Measurements from ENCODE around the gene MESP2. TPM values are rescaled to one million over a fixed set of nuclear protein-coding genes. Genes with fewer than 3 reads are reported as not detected.

Gene MESP2
- total RNA-seq, 1 experiment from 2014 or later, result 0.28 TPM

GRCh38 chr15:89820666-89821611 lies 44.8 kb downstream of the MESP2 start:
- Histone ChIP-seq H3K79me1 (ENCODE audit: insufficient read depth, low read depth, low read length, poor library complexity, severe bottlenecking) (no peaks in the 10 kb centered on the region), H2BK12ac (ENCODE audit: insufficient read length, low read depth, low read length) (no peak overlapping the region), H3K4me2 (ENCODE audit: insufficient read depth, insufficient read length, low read length) (no peak overlapping the region), H3K14ac (ENCODE audit: insufficient read depth, low read length) (no peak overlapping the region), H3T11ph (ENCODE audit: low read length) (no peak overlapping the region), H3K27ac (ENCODE audit: insufficient read length, low read depth, low read length) (no peak overlapping the region), H3K27me3 (ENCODE audit: insufficient read depth, low read length) (peaks cover 1% of the 10 kb centered on the region; the same call in 1 of the 2 replicates), H3K23ac (ENCODE audit: insufficient read length, low read depth, low read length) (no peak overlapping the region), H3K18ac (ENCODE audit: insufficient read length, low read depth, low read length) (no peak overlapping the region), H3K4ac (ENCODE audit: low read depth, low read length) (no peak overlapping the region), H2BK20ac (ENCODE audit: low read depth, low read length, poor library complexity, severe bottlenecking) (no peak overlapping the region), H3K79me2 (ENCODE audit: insufficient read depth, low read length) (no peaks in the 10 kb centered on the region), H3K23me2 (ENCODE audit: insufficient read length, low read depth, low read length, poor library complexity, severe bottlenecking) (no peaks in the 10 kb centered on the region), H3K9ac (ENCODE audit: extremely low read depth, insufficient read length, low read length) (no peak overlapping the region), H2BK15ac (ENCODE audit: low read depth, low read length) (no peak overlapping the region), H2AFZ (ENCODE audit: low read length) (no peak overlapping the region), H2BK5ac (ENCODE audit: insufficient read length, low read length) (no peak overlapping the region), H3K56ac (ENCODE audit: insufficient read length, low read depth, low read length) (no peak overlapping the region), H2BK120ac (ENCODE audit: low read depth, low read length, poor library complexity, severe bottlenecking) (no peak overlapping the region), H4K91ac (ENCODE audit: insufficient read length, low read depth, low read length) (no peak overlapping the region), H4K5ac (ENCODE audit: insufficient read length, low read depth, low read length) (no peak overlapping the region), H4K20me1 (ENCODE audit: control insufficient read depth, insufficient read depth, insufficient read length) (no peaks in the 10 kb centered on the region), H3K9me3 (ENCODE audit: control insufficient read depth, low read depth, low read length) (no peaks in the 10 kb centered on the region), H4K8ac (replicated peaks; ENCODE audit: insufficient read length, low read depth, low read length) (no peak overlapping the region), H3K4me1 (ENCODE audit: insufficient read depth, low read length) (no peaks in the 10 kb centered on the region), H2AK5ac (ENCODE audit: insufficient read length, low read length) (no peak overlapping the region)
- H3K4me1 Mint-ChIP-seq, result peaks cover 6 to 10% of the 10 kb centered on the region in 2 experiments; a peak in 3 of 4 replicates
- H3K27ac Mint-ChIP-seq, result no peak overlapping the region; a peak in 1 of 7 replicates
- peaks cover 0 to 4% (median 0%) of the 10 kb centered on the region in 3 experiments; a peak in 1 of 7 replicates for H3K36me3 Mint-ChIP-seq (ENCODE audit: insufficient read depth in 1 of 3, low read depth in 3 of 3)
- whole genome bisulfite sequencing (ENCODE audit: extremely low coverage, insufficient read length, low lambda C conversion rate), result no CpG with 5 or more reads among the region's 12 CpGs
- DNase-seq, result no peak
- H3K4me3 Mint-ChIP-seq, result no peak overlapping the region; a peak in 1 of 5 replicates
- peaks cover 6 to 7% of the 10 kb centered on the region in 2 experiments for H3K9me3 Mint-ChIP-seq
- peaks cover 31% of the 10 kb centered on the region for H3K27me3 Mint-ChIP-seq (ENCODE audit: low read depth)
- no peak for TF ChIP-seq CTCF (conservative IDR thresholded peaks at IDR 0.05)
